ENCODE measurements around the gene ARHGAP27.

GRCh38 chr17:45366691-45367090 is 66.0 kb downstream of the ARHGAP27 start:
- TF ChIP-seq GATA2 (IDR thresholded peaks at IDR 0.05; ENCODE audit: low read depth, low read length) = no peak
- TF ChIP-seq GATA3 (IDR thresholded peaks at IDR 0.05; ENCODE audit: low read depth, low read length) = no peak

Data from SH-SY5Y (cell line).